Stomach smooth muscle (tissue), 2 donors: ENCODE results near the gene ZFAND2A.

ENCODE experiments used
- H3K27ac ChIP-seq: one replicate; pipeline ENCODE4 v1.7.0; 2013; ENCODE audit warnings: mild to moderate bottlenecking, low read length, inconsistent platforms
- H3K27me3 ChIP-seq, 2 donors: one replicate each; pipeline ENCODE4 v1.7.0; 2013; ENCODE audit warnings: low read length in 2 of 2; ENCODE audit not compliant: insufficient read depth in 2 of 2, control insufficient read depth in 1 of 2
- H3K36me3 ChIP-seq, 2 donors: one replicate each; pipeline ENCODE4 v1.7.0; 2013; ENCODE audit warnings: low read length in 2 of 2; ENCODE audit not compliant: control insufficient read depth in 2 of 2, insufficient read depth in 2 of 2
- H3K4me1 ChIP-seq: one replicate; pipeline ENCODE4 v1.7.0; 2013; ENCODE audit warnings: low read length; ENCODE audit not compliant: control insufficient read depth, insufficient read depth
- H3K4me3 ChIP-seq, 2 donors: one replicate each; pipeline ENCODE4 v1.7.0; 2013; ENCODE audit warnings: low read length in 2 of 2
- H3K9ac ChIP-seq, 2 donors: one replicate each; pipeline ENCODE4 v1.7.0; 2013; ENCODE audit warnings: low read length in 2 of 2, mild to moderate bottlenecking in 1 of 2
- H3K9me3 ChIP-seq, 2 donors: one replicate each; pipeline ENCODE4 v1.7.0; 2013; ENCODE audit warnings: low read length in 2 of 2; ENCODE audit not compliant: control insufficient read depth in 2 of 2
- donor health status: healthy.
- donor health status: Pancreatic carcinoma.

The ZFAND2A gene

DNA sequence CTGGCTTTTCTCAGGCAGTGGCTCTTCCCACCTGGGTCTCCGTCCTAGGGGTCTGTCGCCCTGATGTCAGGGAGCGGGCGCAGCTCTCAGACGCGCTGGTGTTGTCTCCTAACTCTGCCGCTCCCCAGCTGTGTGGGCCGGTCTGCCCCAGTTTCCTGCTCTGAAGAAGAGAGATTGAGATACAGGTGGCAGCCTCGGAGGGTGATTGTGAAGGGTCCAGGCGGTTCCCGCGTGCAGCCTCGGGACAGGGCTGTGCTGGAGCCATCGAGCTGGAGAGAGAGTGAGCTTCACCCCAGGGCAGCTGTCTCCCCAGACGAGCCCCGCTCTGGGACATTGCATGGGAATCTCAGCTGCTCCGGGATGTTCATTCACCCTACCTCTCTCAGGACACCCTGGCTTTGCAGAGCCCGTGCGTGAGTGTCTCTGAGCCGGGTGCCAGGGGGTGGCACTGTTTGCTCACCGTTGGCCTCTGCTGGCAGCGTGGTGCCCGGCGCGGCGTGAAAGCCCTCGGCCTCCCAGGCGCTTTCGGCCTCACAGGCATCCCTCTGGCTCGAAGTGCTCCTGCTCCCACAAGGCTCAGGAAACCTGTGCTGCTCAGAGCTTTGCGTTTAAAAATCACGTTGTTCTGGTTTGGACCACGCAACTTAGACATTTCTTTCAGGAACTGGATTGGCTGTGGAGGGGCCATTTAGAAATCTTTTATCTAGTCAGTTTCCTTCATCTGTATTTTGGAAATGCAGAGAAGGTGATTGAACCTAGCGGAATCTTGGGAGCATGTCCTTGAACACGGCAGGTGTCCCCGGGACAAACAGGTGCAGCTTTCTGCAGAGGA, 33.8 kb upstream of the ZFAND2A start:
- no peak overlapping the region for H3K9ac ChIP-seq
- H3K4me3 ChIP-seq: no peak overlapping the region

DNA sequence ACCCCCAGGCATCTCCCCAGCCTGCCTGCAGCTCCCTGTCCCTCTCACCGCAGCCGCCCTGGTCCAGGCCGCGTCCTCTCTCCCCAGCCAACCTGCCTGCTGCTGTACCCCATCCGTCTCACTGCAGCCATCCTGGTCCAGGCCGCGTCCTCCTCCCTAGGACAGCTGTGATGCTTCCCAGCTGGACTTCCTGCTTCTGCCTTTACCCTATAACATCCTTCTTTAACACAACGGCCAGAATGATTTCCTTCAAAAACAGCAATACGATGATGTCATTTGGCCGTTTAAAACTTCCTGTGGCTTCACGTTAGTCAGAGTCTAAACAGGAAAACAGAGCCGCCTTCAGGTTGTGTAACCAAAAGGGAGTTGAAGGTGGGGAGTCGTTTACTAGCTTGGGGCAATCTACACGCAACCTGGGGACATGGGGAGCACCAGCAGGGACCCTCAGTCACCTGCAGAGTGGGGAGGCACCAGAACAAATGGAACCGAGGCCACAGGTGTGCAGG, 32.2 kb upstream of the ZFAND2A start:
- Histone ChIP-seq H3K9me3 (no peaks in the 10 kb centered on the region), H3K36me3 (no peaks in the 10 kb centered on the region), H3K4me3 (no peak overlapping the region), H3K27me3 (peaks cover 7 to 33% of the 10 kb centered on the region in 2 donors), H3K27ac (no peak overlapping the region), H3K4me1 (no peaks in the 10 kb centered on the region), H3K9ac (no peak overlapping the region)

More for the DNA sequence above, 33.8 kb upstream of the ZFAND2A start:
- Histone ChIP-seq H3K27me3 (peaks cover 6 to 34% of the 10 kb centered on the region in 2 donors), H3K27ac (no peak overlapping the region), H3K4me1 (no peaks in the 10 kb centered on the region), H3K36me3 (no peaks in the 10 kb centered on the region), H3K9me3 (no peaks in the 10 kb centered on the region)

DNA sequence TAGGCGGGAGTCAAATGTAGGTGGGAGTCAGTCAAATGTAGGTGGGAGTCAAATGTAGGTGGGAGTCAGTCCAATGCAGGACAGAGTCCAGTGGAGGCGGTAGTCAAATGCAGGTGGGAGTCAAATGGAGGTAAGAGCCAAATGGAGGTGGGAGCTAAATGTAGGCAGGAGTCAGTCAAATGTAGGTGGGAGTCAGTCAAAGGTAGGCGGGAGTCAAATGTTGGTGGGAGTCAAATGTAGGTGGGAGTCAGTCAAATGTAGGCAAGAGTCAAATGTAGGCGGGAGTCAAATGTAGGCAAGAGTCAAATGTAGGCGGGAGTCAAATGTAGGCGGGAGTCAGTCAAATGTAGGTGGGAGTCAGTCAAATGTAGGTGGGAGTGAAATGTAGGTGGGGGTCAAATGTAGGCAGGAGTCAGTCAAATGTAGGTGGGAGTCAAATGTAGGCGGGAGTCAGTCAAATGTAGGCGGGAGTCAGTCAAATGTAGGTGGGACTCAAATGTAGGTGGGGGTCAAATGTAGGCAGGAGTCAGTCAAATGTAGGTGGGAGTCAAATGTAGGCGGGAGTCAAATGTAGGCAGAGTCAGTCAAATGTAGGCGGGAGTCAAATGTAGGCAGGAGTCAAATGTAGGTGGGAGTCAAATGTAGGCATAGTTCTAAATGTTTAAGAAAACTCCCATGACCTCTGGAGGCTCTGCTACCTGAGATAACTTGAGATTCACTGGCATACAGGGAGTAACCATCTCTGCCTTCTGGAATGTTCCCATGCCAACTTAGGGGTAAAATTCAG, 30.2 kb upstream of the ZFAND2A start:
- Histone ChIP-seq H3K9me3 (no peaks in the 10 kb centered on the region), H3K4me3 (no peak overlapping the region), H3K36me3 (no peaks in the 10 kb centered on the region), H3K9ac (no peak overlapping the region), H3K4me1 (no peaks in the 10 kb centered on the region), H3K27ac (no peak overlapping the region), H3K27me3 (peaks cover 15 to 34% of the 10 kb centered on the region in 2 donors)

- Histone ChIP-seq H3K4me1 (no peaks in the 10 kb centered on the region), H3K9me3 (no peaks in the 10 kb centered on the region), H3K36me3 (no peaks in the 10 kb centered on the region), H3K9ac (no peak overlapping the region), H3K4me3 (no peak overlapping the region), H3K27me3 (peaks cover 16 to 29% of the 10 kb centered on the region in 2 donors), H3K27ac (no peak overlapping the region)
Observed at GRCh38 chr7:1188720-1189294, 28.8 kb upstream of the ZFAND2A start.

DNA sequence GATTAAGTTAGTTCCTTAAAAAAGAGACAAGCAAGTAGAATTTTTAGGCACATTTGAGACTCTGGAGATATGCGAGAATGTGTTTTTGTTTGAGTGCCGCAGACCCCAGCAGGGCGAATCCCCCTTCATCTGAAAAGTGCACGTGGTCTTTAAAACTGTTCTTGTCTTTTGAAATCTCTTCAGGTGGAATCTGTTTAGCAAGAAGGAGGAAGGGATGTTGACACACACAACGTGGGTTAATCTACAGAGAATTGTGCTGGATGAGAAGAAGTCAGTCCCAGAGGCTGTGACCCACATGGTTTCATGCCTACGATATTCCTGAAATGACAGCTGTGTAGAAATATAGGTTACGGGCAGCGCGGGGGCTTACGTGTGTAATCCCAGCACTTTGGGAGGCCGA, 27.1 kb upstream of the ZFAND2A start:
- Histone ChIP-seq H3K9me3 (no peaks in the 10 kb centered on the region), H3K27ac (no peak overlapping the region), H3K9ac (no peak overlapping the region), H3K4me3 (no peak overlapping the region), H3K4me1 (no peaks in the 10 kb centered on the region), H3K36me3 (no peaks in the 10 kb centered on the region), H3K27me3 (peaks cover 10 to 21% of the 10 kb centered on the region in 2 donors)

GRCh38 chr7:1181640-1182039, 21.6 kb upstream of the ZFAND2A start:
- peaks cover 11 to 15% of the 10 kb centered on the region in 2 donors for H3K27me3 ChIP-seq
- no peaks in the 10 kb centered on the region for H3K9me3 ChIP-seq
- no peak overlapping the region for H3K9ac ChIP-seq
- H3K4me3 ChIP-seq: no peak overlapping the region
- no peaks in the 10 kb centered on the region for H3K4me1 ChIP-seq
- H3K27ac ChIP-seq: no peak overlapping the region
- H3K36me3 ChIP-seq: no peaks in the 10 kb centered on the region

GRCh38 chr7:1181031-1181430, 21.0 kb upstream of the ZFAND2A start:
- Histone ChIP-seq H3K27me3 (peaks cover 11 to 15% of the 10 kb centered on the region in 2 donors), H3K36me3 (no peaks in the 10 kb centered on the region), H3K4me1 (peaks cover 3% of the 10 kb centered on the region), H3K9me3 (no peaks in the 10 kb centered on the region), H3K27ac (no peak overlapping the region), H3K4me3 (no peak overlapping the region), H3K9ac (no peak overlapping the region)

DNA sequence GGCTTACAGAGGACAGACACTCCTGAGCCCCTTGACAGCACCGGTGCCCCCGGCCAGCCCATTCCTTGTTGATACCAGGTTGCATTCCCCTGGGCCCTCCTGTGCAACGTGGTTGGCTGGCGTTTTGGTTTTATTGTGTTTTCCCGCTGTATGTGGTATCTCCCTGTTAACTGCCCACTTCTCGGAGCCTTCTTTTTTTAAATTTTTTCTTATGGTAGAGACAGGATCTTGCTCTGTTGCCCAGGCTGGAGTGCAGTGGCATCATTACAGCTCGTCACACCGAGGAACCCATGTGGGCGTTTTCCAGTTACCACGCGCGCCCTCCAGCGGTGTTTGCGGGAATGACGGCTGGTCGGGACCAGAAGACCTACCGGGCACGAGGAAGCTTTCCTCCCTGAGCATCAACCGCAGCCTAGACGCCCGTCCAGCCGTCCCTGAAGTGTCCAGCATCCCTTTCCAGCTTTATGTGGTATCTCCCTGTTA, 16.9 kb upstream of the ZFAND2A start:
- Histone ChIP-seq H3K27ac (no peak overlapping the region), H3K9ac (no peak overlapping the region), H3K36me3 (no peaks in the 10 kb centered on the region), H3K9me3 (no peaks in the 10 kb centered on the region), H3K4me3 (no peak overlapping the region), H3K27me3 (peaks cover 4 to 8% of the 10 kb centered on the region in 2 donors), H3K4me1 (peaks cover 3% of the 10 kb centered on the region)

GRCh38 chr7:1175967-1176851, 16.2 kb upstream of the ZFAND2A start:
- no peaks in the 10 kb centered on the region for H3K9me3 ChIP-seq
- H3K4me1 ChIP-seq: peaks cover 3% of the 10 kb centered on the region
- H3K27ac ChIP-seq: no peak overlapping the region
- H3K4me3 ChIP-seq: peak overlapping the region in 1 of 2 donors; percentile 49
- peak overlapping the region in 1 of 2 donors; percentile 47 for H3K9ac ChIP-seq
- no peaks in the 10 kb centered on the region for H3K36me3 ChIP-seq
- H3K27me3 ChIP-seq: peaks cover 4 to 8% of the 10 kb centered on the region in 2 donors

- Histone ChIP-seq H3K4me1 (peaks cover 3% of the 10 kb centered on the region), H3K9ac (peak overlapping the region in 1 of 2 donors; percentile 47), H3K27ac (no peak overlapping the region), H3K4me3 (peak overlapping the region in 1 of 2 donors; percentile 49), H3K27me3 (peaks cover 4 to 8% of the 10 kb centered on the region in 2 donors), H3K9me3 (no peaks in the 10 kb centered on the region), H3K36me3 (no peaks in the 10 kb centered on the region)
Observed at GRCh38 chr7:1175597-1175966, 15.6 kb upstream of the ZFAND2A start.
